H1 (cell line): ENCODE measurements around the gene DMAC2. TPM values are rescaled to one million over a fixed set of nuclear protein-coding genes. Genes with fewer than 3 reads are reported as not detected.

Experiments
- POU5F1 ChIP-seq: IDR thresholded peaks from 2 replicates; pipeline ENCODE4 v1.6.1; 2011; ENCODE audit warnings: low read depth, mild to moderate bottlenecking, low read length, moderate library complexity
- RBBP5 ChIP-seq: IDR thresholded peaks from 2 replicates; pipeline ENCODE4 v1.7.1; 2012; ENCODE audit warnings: low read depth, mild to moderate bottlenecking, inconsistent platforms, low read length, moderate library complexity, borderline replicate concordance
- RFX5 ChIP-seq: IDR thresholded peaks from 2 replicates; pipeline ENCODE4 v1.6.1; 2011; ENCODE audit warnings: low read depth, low read length, improper control_type of control experiment, borderline replicate concordance
- RNF2 ChIP-seq: fragments of 200-900, 300-1000 bp; sonication (generic); IDR thresholded peaks from 2 replicates; pipeline ENCODE4 v1.7.1; 2016; ENCODE audit warnings: borderline replicate concordance, low read depth, mild to moderate bottlenecking, antibody characterized with exemption, low read length; ENCODE audit not compliant: poor library complexity, severe bottlenecking; ENCODE audit errors: missing control alignments
- polyA plus RNA-seq, 7 experiments: library from polyadenylated mRNA; depleted of rRNA in 3 of 7; stranded (reverse) in 5 of 7; unstranded in 2 of 7; fragments of >200 nt in 5 of 7; fragments of 200-250 nt in 2 of 7; gene quantifications; 1 replicate in 5 of 7; 2 replicates in 1 of 7; 4 replicates in 1 of 7; pipeline versions ENCODE4 v1.2.1 to v1.2.3, GENCODE V29; 2011 to 2013; ENCODE audit warnings: missing spikeins in 2 of 7, mixed read lengths in 2 of 7
- total RNA-seq: library from RNA; stranded (reverse); fragmentation: NEBNext Ultra II Directional; extraction: Animal tissue kit (Norgen Biotek cat#: 25700); gene quantifications from 2 replicates; pipeline ENCODE4 v1.2.1, GENCODE V29; 2021
- TF ChIP-seq, protein P1 (sequence below): IDR thresholded peaks from 2 replicates; pipeline ENCODE4 v1.6.1; 2011; ENCODE audit warnings: low read depth, mild to moderate bottlenecking, low read length; ENCODE audit not compliant: insufficient read depth

The DMAC2 gene
- total and polyA plus RNA-seq, 2 of the 8 experiments (the other 6 are each of a cell fraction or from before 2014, with no cell fraction given): 86.8 to 170 TPM

- TF ChIP-seq, protein P1, sequence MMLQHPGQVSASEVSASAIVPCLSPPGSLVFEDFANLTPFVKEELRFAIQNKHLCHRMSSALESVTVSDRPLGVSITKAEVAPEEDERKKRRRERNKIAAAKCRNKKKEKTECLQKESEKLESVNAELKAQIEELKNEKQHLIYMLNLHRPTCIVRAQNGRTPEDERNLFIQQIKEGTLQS: no peak
- TF ChIP-seq POU5F1 (no peak), RBBP5 (no peak), RFX5 (no peak), RNF2 (no peak)
These were observed 11.2 kb downstream of the DMAC2 start (continued) for GRCh38 chr19:41428481-41428859.
